Measurements from ENCODE around the gene VCAN. TPM values are rescaled to one million over a fixed set of nuclear protein-coding genes. Genes with fewer than 3 reads are reported as not detected.

VCAN gene
- total and polyA plus RNA-seq, 4 donors: 0.97 to 15.6 (median 4.8) TPM

GRCh38 chr5:83426855-83427254, 44.7 kb upstream of the VCAN start:
- no peak overlapping the region for H3K27ac ChIP-seq (ENCODE audit: low read depth in 1 of 2, low read length in 2 of 2)
- no peak overlapping the region for H3K9ac ChIP-seq (ENCODE audit: low read depth in 1 of 2, low read length in 2 of 2)
- H3K36me3 ChIP-seq (ENCODE audit: control insufficient read depth in 4 of 4, insufficient read depth in 3 of 4, low read depth in 1 of 4, low read length in 3 of 4): no peaks in the 10 kb centered on the region
- H3K4me3 ChIP-seq (ENCODE audit: low read depth in 1 of 3, low read length in 3 of 3): no peak overlapping the region
- no peak for DNase-seq (ENCODE audit: low spot score)
- H3K4me1 ChIP-seq (ENCODE audit: control insufficient read depth in 4 of 4, insufficient read depth in 4 of 4, low read length in 3 of 4): no peaks in the 10 kb centered on the region
- 94% methylated on average over 1 of the region's 1 CpG for WGBS
- H3K27me3 ChIP-seq (ENCODE audit: control insufficient read depth in 4 of 4, insufficient read depth in 4 of 4, low read length in 3 of 4): no peaks in the 10 kb centered on the region
- H3K9me3 ChIP-seq (ENCODE audit: control insufficient read depth in 4 of 4, low read length in 3 of 4): no peaks in the 10 kb centered on the region
- TF ChIP-seq YY1 (IDR thresholded peaks at IDR 0.05): no peak
- TF ChIP-seq ATF3 (IDR thresholded peaks at IDR 0.05): no peak
- no peak for TF ChIP-seq FOXA2 (IDR thresholded peaks at IDR 0.05)
- TF ChIP-seq REST (IDR thresholded peaks at IDR 0.05): no peak
- no peak for TF ChIP-seq JUND (IDR thresholded peaks at IDR 0.05)
- no peak for TF ChIP-seq SP1 (IDR thresholded peaks at IDR 0.05)
- no peak for TF ChIP-seq HNF4A (conservative IDR thresholded peaks at IDR 0.05)
- no peak for TF ChIP-seq GABPA (IDR thresholded peaks at IDR 0.05 in 1 of 2, conservative IDR thresholded peaks at IDR 0.05 in 1 of 2)

DNA sequence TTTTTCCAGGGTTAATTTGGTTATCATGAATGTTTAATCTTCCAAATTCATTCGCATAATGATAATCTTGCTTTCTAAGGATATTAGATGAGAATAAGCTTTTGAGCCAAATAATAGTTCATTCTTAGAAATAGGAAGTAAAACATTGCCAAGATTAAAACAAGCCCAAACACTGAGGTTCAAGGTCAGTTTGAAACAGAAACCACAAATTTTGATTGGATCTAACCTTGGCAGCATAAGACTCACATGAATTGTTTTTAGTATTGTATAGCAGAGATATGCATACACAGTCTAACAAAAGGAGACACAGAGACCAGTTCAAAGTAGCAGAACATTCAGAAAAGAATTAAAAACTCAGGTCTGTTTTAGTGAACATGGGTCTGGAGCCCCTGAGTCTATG, 43.4 kb upstream of the VCAN start:
- no peak for DNase-seq (ENCODE audit: low spot score)
- H3K4me1 ChIP-seq (ENCODE audit: control insufficient read depth in 4 of 4, insufficient read depth in 4 of 4, low read length in 3 of 4): no peaks in the 10 kb centered on the region
- H3K27me3 ChIP-seq (ENCODE audit: control insufficient read depth in 4 of 4, insufficient read depth in 4 of 4, low read length in 3 of 4): no peaks in the 10 kb centered on the region
- H3K4me3 ChIP-seq (ENCODE audit: low read depth in 1 of 3, low read length in 3 of 3): no peak overlapping the region
- no peak overlapping the region for H3K9ac ChIP-seq (ENCODE audit: low read depth in 1 of 2, low read length in 2 of 2)
- no peaks in the 10 kb centered on the region for H3K36me3 ChIP-seq (ENCODE audit: control insufficient read depth in 4 of 4, insufficient read depth in 3 of 4, low read depth in 1 of 4, low read length in 3 of 4)
- H3K27ac ChIP-seq (ENCODE audit: low read depth in 1 of 2, low read length in 2 of 2): no peak overlapping the region
- H3K9me3 ChIP-seq (ENCODE audit: control insufficient read depth in 4 of 4, low read length in 3 of 4): no peaks in the 10 kb centered on the region
- no peak for TF ChIP-seq MAX (IDR thresholded peaks at IDR 0.05)
- TF ChIP-seq RXRA (IDR thresholded peaks at IDR 0.05): no peak
- no peak for TF ChIP-seq NR2F2 (IDR thresholded peaks at IDR 0.05)
- TF ChIP-seq JUND (IDR thresholded peaks at IDR 0.05): no peak
- no peak for TF ChIP-seq RAD21 (IDR thresholded peaks at IDR 0.05)
- no peak for TF ChIP-seq FOXA1 (IDR thresholded peaks at IDR 0.05)
- TF ChIP-seq HNF4G (IDR thresholded peaks at IDR 0.05): no peak
- TF ChIP-seq SP1 (IDR thresholded peaks at IDR 0.05): no peak
- TF ChIP-seq ZBTB33 (IDR thresholded peaks at IDR 0.05): no peak
- no peak for TF ChIP-seq FOXA2 (IDR thresholded peaks at IDR 0.05)
- no peak for TF ChIP-seq EGR1 (IDR thresholded peaks at IDR 0.05; ENCODE audit: low read depth in 2 of 2)
- 81% methylated on average over 1 of the region's 1 CpG for WGBS

Measured in liver (tissue), 9 donors.